B cell (primary cell): ENCODE data around the gene GNB3. TPM values are rescaled to one million over a fixed set of nuclear protein-coding genes. Genes with fewer than 3 reads are reported as not detected.

Source experiments
- ATAC-seq: fragments of 200-7000 bp; cut with Tn5 transposase; one replicate; pipeline ENCODE4 v1.10.0; 2021; ENCODE audit warnings: low read depth, mild to moderate bottlenecking, moderate number of reproducible peaks, moderate library complexity
- CTCF ChIA-PET: fragments of 350-600 bp; sonication (Branson Sonifier 250); formaldehyde crosslinking; loops from one replicate; lab custom pipeline; 2021; ENCODE audit warnings: antibody characterized with exemption, inconsistent platforms; lab: Charles Lee
- POLR2A ChIA-PET: fragments of 350-600 bp; sonication (Branson Sonifier 250); formaldehyde crosslinking; loops from one replicate; lab custom pipeline; 2021; ENCODE audit warnings: antibody characterized with exemption; lab: Charles Lee
- DNase-seq: peaks from one replicate; pipeline ENCODE4 v3.0.0; 2013
- H2AFZ ChIP-seq: 2 replicates; pipeline ENCODE4 v1.6.1; 2012; ENCODE audit warnings: mild to moderate bottlenecking, low read depth, low read length; ENCODE audit not compliant: insufficient read depth, poor library complexity, severe bottlenecking
- H3K27ac ChIP-seq, 2 donors: 1 replicate in 1 of 2; 2 replicates in 1 of 2; pipeline ENCODE4 v1.5.1; 2012 to 2013; ENCODE audit warnings: low read length in 2 of 2, mild to moderate bottlenecking in 2 of 2, moderate library complexity in 1 of 2
- H3K27me3 ChIP-seq, 4 experiments: fragments of 200-600 bp in 1 of 4; sonication (generic) in 1 of 4; replicated peaks in 1 of 4; 1 replicate in 2 of 4; 2 replicates in 2 of 4; pipeline versions ENCODE4 v1.6.1 to v1.7.0; 2013 to 2016; ENCODE audit warnings: low read length in 3 of 4, mild to moderate bottlenecking in 2 of 4, mixed read lengths in 1 of 4, moderate library complexity in 1 of 4; ENCODE audit not compliant: insufficient read depth in 4 of 4, control insufficient read depth in 3 of 4; ENCODE audit errors: control extremely low read depth in 1 of 4
- H3K36me3 ChIP-seq, 2 experiments: replicated peaks in 1 of 2; 1 replicate in 1 of 2; 2 replicates in 1 of 2; pipeline versions ENCODE4 v1.6.1 to v1.7.1; 2013; ENCODE audit warnings: low read length in 1 of 2; ENCODE audit not compliant: insufficient read depth in 2 of 2, control insufficient read depth in 1 of 2; ENCODE audit errors: control extremely low read depth in 1 of 2, extremely low read depth in 1 of 2
- H3K4me1 ChIP-seq, 2 donors: fragments of 200-600 bp in 1 of 2; sonication (generic) in 1 of 2; 1 replicate in 1 of 2; 2 replicates in 1 of 2; pipeline versions ENCODE4 v1.5.1 to v1.6.1; 2013 to 2017; ENCODE audit warnings: low read length in 2 of 2; ENCODE audit not compliant: control insufficient read depth in 2 of 2, insufficient read depth in 2 of 2
- H3K4me2 ChIP-seq: replicated peaks from 2 replicates; pipeline ENCODE3; 2012; ENCODE audit warnings: mild to moderate bottlenecking, low read depth, low read length; ENCODE audit not compliant: poor library complexity, severe bottlenecking
- H3K4me3 ChIP-seq, 5 experiments: fragments of 200-600 bp in 1 of 5; sonication (generic) in 1 of 5; 1 replicate in 3 of 5; 2 replicates in 2 of 5; pipeline versions ENCODE4 v1.5.1 to v1.7.0; 2011 to 2016; ENCODE audit warnings: low read length in 4 of 5, mild to moderate bottlenecking in 4 of 5, low read depth in 2 of 5, control low read depth in 1 of 5, moderate library complexity in 1 of 5; ENCODE audit not compliant: insufficient read depth in 1 of 5; ENCODE audit errors: control extremely low read depth in 1 of 5, extremely low read depth in 1 of 5
- H3K79me2 ChIP-seq: fragments of 200-600 bp; sonication (generic); one replicate; pipeline ENCODE4 v1.6.0; 2016; ENCODE audit warnings: low read length; ENCODE audit not compliant: control insufficient read depth, insufficient read depth
- H3K9ac ChIP-seq: fragments of 200-600 bp; sonication (generic); 2 replicates; pipeline ENCODE4 v1.6.1; 2017; ENCODE audit warnings: mild to moderate bottlenecking, low read length, moderate library complexity
- H3K9me3 ChIP-seq, 3 donors: one replicate each; pipeline versions ENCODE4 v1.6.1 to v1.7.1; 2013; ENCODE audit warnings: low read length in 2 of 3; ENCODE audit not compliant: control insufficient read depth in 2 of 3, insufficient read depth in 1 of 3; ENCODE audit errors: control extremely low read depth in 1 of 3
- H4K20me1 ChIP-seq: 2 replicates; pipeline ENCODE4 v1.6.0; 2012; ENCODE audit warnings: mild to moderate bottlenecking, low read length; ENCODE audit not compliant: insufficient read depth, control insufficient read depth, poor library complexity, severe bottlenecking
- H3K27ac Mint-ChIP-seq: one replicate; pipeline ENCODE4 v1.8.0; 2021; ENCODE audit warnings: mixed read lengths
- H3K27me3 Mint-ChIP-seq: one replicate; pipeline ENCODE4 v1.8.0; 2021; ENCODE audit warnings: mixed read lengths
- H3K4me1 Mint-ChIP-seq: one replicate; pipeline ENCODE4 v1.8.0; 2021; ENCODE audit warnings: mixed read lengths
- H3K4me3 Mint-ChIP-seq: one replicate; pipeline ENCODE4 v1.8.0; 2021; ENCODE audit warnings: mixed read lengths
- H3K9me3 Mint-ChIP-seq: one replicate; pipeline ENCODE4 v1.8.0; 2022; ENCODE audit warnings: mixed read lengths; ENCODE audit not compliant: insufficient read depth
- CTCF ChIP-seq: fragments of 200-600 bp; IDR thresholded peaks from one replicate; pipeline ENCODE4 v1.8.0; 2022; ENCODE audit warnings: antibody characterized with exemption, mild to moderate bottlenecking
- EZH2 ChIP-seq: IDR thresholded peaks from 2 replicates; pipeline ENCODE4 v1.6.1; 2012; ENCODE audit warnings: borderline replicate concordance, low read depth, mild to moderate bottlenecking, moderate library complexity, low read length; ENCODE audit not compliant: insufficient read depth, poor library complexity, severe bottlenecking
- WGBS: methylation state at CpG from one replicate; pipeline ENCODE4 v1.1.5; 2013; ENCODE audit warnings: missing lambda C conversion rate; ENCODE audit not compliant: insufficient coverage; 5-methylcytosine and 5-hydroxymethylcytosine counted together
- intact Hi-C: fragments of 100-400 bp; cut with micrococcal nuclease; formaldehyde crosslinking; loops from one replicate; pipeline ENCODE4 v1.10.0; 2022
- polyA plus RNA-seq: library from polyadenylated mRNA; depleted of rRNA; stranded (reverse); fragments of >200 nt; gene quantifications from 2 replicates; pipeline ENCODE4 v1.2.3, GENCODE V29; 2012
- total RNA-seq, 2 donors: library from RNA; stranded (reverse); fragments of 120-200 nt in 1 of 2; gene quantifications; 1 replicate in 1 of 2; 2 replicates in 1 of 2; pipeline versions ENCODE4 v1.2.3 to v1.2.4, GENCODE V29; 2013 to 2022

Gene GNB3
- total and polyA plus RNA-seq, 2 donors (not counting 1 experiment from before 2014, with no cell fraction given), result 0.27 to 0.49 TPM

- Histone ChIP-seq H3K79me2 (no peaks in the 10 kb centered on the region), H3K9ac (no peak overlapping the region), H4K20me1 (peaks cover 11% of the 10 kb centered on the region), H3K27me3 (peaks cover 0 to 57% (median 28%) of the 10 kb centered on the region in 4 experiments), H3K4me3 (no peak overlapping the region), H3K36me3 (no peaks in the 10 kb centered on the region), H3K9me3 (peaks cover 0 to 11% (median 0%) of the 10 kb centered on the region in 3 donors), H3K27ac (no peak overlapping the region), H3K4me1 (peaks cover 21 to 27% of the 10 kb centered on the region in 2 donors), H3K4me2 (no peak overlapping the region), H2AFZ (no peak overlapping the region)
- Mint-ChIP-seq H3K27me3 (peaks cover 63% of the 10 kb centered on the region), H3K9me3 (no peaks in the 10 kb centered on the region), H3K27ac (no peak overlapping the region), H3K4me1 (peaks cover 20% of the 10 kb centered on the region), H3K4me3 (peak overlapping the region; percentile 59)
- WGBS, result 93% methylated on average over 9 of the region's 11 CpGs
- TF ChIP-seq CTCF (no peak), EZH2 (no peak)
- ATAC-seq, result no peak
- no peak for DNase-seq
- CTCF ChIA-PET, result interaction anchor here (1.1 to 1.8 kb wide), 3 partner anchors 22 to 52 kb away, joined by 4 to 5 read pairs (median 5); partner anchors contain the start of genes SPSB2 and USP5
- POLR2A ChIA-PET, result interaction anchor here (1.3 to 1.5 kb wide), 2 partner anchors 43 to 77 kb away, joined by 3 to 4 read pairs; partner anchors contain the start of genes MLF2 and SPSB2
- intact Hi-C loops, result no loop called here
These were observed 10.3 kb upstream of the GNB3 start for GRCh38 chr12:6830286-6830890.

GRCh38 chr12:6830999-6831398, 9.7 kb upstream of the GNB3 start:
- WGBS, result 98% methylated on average over 5 of the region's 6 CpGs
- H3K9me3 ChIP-seq, result peaks cover 0 to 7% (median 0%) of the 10 kb centered on the region in 3 donors
- no peaks in the 10 kb centered on the region for H3K36me3 ChIP-seq
- peaks cover 11% of the 10 kb centered on the region for H4K20me1 ChIP-seq
- H3K9me3 Mint-ChIP-seq, result no peaks in the 10 kb centered on the region
- DNase-seq (no peak), ATAC-seq (no peak)
- peaks cover 20 to 28% of the 10 kb centered on the region in 2 donors for H3K4me1 ChIP-seq
- CTCF ChIA-PET, result interaction anchor here (0.7 to 1.4 kb wide), 4 partner anchors 21 to 247 kb away, joined by 3 to 5 read pairs (median 4); partner anchors contain the start of genes SPSB2 and USP5
- no peak for TF ChIP-seq CTCF
- no peak for TF ChIP-seq EZH2
- intact Hi-C loops, result no loop called here
- no peak overlapping the region for H3K27ac ChIP-seq
- peaks cover 0 to 51% (median 23%) of the 10 kb centered on the region in 4 experiments for H3K27me3 ChIP-seq
- H2AFZ ChIP-seq, result no peak overlapping the region
- H3K4me2 ChIP-seq, result no peak overlapping the region
- no peaks in the 10 kb centered on the region for H3K79me2 ChIP-seq
- H3K4me1 Mint-ChIP-seq, result peaks cover 17% of the 10 kb centered on the region
- no peak overlapping the region for H3K4me3 ChIP-seq
- POLR2A ChIA-PET, result no interaction called here
- no peak overlapping the region for H3K27ac Mint-ChIP-seq
- H3K9ac ChIP-seq, result no peak overlapping the region
- H3K27me3 Mint-ChIP-seq, result peaks cover 57% of the 10 kb centered on the region
- H3K4me3 Mint-ChIP-seq, result peak overlapping the region; percentile 45
